Activated T-cell treated with anti-CD3 and anti-CD28 coated beads for 1 hour (primary cell): ENCODE measurements around the gene FBN1.

Experiments
- DNase-seq: peaks from one replicate; pipeline ENCODE4 v3.0.0-alpha.2; 2020; ENCODE audit warnings: low read depth

The FBN1 gene

DNA sequence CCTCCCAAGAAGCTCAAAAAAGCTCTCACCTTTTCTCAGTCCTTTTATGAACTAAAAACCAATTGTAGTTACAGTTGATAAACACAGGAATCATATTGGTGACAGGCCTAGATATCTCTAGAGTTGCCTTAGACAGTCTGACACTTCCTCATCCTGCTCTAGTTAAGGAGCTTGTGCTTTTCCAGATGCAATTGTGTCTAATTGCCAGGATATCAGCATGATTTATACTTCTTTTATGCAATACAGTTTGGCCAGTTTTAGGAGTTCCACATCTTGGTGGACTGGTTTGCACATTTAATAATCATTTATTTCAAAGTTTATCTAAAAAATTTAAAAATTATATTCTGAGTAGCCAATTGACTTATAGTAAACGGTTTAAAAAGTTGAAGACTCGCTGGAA is 218.6 kb downstream of the FBN1 start:
- DNase-seq, result no peak

GRCh38 chr15:48426044-48426443 is 219.5 kb downstream of the FBN1 start:
- no peak for DNase-seq

DNA sequence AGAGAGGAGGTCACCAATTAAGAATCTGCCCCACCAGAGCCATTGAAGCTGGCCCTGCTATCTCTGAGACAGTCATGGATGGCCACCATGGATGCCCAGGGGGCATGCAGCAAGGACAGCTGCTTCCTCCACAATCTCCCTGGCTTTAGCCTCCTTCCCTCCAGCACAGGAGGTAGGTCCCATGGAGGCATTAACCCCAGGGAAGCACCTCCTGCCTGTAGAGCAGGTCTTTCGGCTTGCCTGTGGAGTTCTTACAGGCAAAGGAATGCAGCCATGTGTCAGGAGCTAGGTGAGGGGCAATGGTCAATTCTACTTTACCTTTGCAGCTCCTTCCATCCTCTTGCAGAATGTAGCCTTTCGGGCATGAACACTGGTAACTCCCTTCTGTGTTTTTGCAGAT is 220.5 kb downstream of the FBN1 start:
- no peak for DNase-seq

GRCh38 chr15:48423896-48424475 is 221.5 kb downstream of the FBN1 start:
- DNase-seq, result no peak

DNA sequence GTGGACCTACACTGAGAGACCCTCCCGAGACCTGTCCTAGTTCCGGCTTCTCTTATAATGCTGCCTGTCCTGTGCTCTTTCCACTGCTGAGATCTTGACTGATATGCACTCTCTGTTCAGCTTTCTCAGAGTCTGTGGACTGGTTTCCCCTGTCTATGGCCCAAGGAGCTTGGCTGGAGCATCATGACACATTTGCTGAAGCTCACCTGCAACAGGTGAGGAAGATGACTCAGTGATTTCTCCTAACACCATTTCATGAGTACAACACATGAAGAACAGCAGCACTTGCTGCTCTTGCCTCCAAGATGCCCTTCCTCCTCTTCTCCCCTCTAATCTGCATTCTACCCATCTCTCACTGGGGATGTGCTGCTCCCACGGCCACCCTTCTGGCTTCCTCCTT is 222.2 kb downstream of the FBN1 start:
- DNase-seq, result no peak

- DNase-seq, result no peak
Observed at GRCh38 chr15:48422401-48422800, 223.1 kb downstream of the FBN1 start.

DNA sequence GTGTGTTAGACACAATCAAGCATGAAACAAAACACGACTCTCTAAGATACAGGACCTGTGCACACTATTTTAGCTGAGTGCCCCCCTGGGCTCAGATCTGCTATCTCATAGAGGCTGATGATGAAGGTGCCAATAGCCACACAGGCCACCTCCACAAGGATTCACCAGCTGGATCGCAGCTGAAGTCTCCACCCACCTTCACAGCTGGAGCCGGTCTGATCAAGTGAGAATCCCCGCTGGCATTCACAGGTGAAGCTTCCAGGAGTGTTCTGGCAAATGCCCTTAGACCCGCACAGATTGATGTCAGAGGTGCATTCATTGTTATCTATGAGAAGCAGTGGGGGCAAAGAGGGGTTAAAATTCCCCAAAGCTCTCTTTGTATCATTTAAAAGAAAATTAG is 224.1 kb downstream of the FBN1 start:
- DNase-seq, result no peak

DNA sequence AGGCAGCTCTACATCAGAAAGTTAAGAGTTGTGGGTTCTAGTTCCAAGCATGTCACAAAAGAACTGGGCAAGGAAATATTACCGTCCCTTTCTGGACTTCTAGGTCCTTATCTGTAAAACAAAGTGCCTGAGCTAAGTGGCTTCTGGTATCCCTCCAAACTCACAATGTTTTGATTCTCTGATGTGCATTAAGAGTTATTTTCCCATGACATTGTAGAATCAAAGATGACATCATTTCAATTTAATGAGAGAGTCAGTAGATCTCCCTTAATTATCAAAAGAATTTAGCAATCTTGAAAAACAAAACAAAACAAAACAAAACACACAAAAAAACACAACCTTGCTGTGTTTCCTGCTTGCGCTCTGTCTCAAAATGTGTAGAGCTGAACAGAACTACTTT is 225.6 kb downstream of the FBN1 start:
- no peak for DNase-seq

GRCh38 chr15:48418343-48418742 is 227.2 kb downstream of the FBN1 start:
- DNase-seq, result no peak

DNA sequence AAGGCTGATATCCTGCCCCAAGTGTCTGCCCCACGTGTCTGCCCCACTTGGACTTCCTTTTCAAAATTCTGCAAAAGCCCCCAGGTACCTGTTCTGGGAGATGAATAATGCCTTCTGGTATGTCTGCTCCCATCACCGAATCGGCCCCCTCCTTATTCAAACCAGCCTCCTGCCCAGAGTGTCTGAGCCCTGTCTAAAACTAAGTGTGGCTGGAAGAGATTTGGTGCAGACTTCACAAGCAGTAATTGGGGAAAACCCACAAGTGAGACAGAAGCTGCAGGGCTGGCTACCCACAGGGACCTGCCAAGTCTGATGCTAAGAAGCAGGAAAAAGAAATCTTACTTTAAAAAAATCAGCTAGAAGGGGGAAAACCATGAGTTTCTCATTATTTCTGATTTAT is 229.2 kb downstream of the FBN1 start:
- no peak for DNase-seq

DNA sequence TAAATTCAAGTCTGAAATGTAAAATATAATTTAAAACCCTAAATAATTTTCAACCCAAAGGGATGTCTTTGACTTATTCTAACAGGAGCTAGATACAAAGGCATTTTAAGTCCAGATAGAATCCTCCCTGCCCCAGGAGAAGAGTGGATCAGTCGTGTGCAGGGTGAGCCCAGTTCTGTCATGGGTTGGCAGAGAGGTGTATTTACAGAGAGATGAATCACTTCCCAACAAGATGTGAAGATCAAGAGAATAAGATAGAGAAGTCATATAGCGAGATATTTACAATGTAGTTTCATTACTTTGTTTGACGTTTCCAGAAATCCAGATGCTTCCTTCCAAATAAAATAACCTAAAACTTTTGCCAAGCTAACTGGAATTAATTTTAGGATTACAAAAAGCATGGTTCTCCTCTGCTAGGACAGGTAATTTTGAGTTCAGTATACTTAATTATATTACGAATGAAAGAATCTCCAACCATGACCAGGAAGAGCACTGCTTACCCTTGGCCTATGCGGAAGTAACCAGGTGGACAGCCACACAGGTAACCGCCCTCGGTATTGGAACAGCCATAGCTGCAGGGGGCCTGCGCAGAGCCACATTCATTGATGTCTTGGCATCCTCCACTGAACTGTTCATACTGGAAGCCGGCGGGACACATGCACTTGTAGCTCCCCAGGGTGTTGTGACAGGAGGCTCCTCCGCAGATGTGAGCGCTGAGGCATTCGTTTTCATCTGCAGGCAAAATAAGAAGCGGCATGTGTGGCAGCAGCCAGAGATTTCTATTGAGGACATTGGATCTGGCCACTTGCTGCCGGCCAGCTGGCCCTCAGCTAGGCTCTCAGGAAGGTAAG is 230.2 kb downstream of the FBN1 start:
- no peak for DNase-seq

- DNase-seq, result no peak
Observed at GRCh38 chr15:48414015-48414414, 231.5 kb downstream of the FBN1 start.

- DNase-seq, result no peak
Observed at GRCh38 chr15:48413304-48413703, 232.2 kb downstream of the FBN1 start.

GRCh38 chr15:48411971-48412591 is 233.4 kb downstream of the FBN1 start:
- no peak for DNase-seq

DNA sequence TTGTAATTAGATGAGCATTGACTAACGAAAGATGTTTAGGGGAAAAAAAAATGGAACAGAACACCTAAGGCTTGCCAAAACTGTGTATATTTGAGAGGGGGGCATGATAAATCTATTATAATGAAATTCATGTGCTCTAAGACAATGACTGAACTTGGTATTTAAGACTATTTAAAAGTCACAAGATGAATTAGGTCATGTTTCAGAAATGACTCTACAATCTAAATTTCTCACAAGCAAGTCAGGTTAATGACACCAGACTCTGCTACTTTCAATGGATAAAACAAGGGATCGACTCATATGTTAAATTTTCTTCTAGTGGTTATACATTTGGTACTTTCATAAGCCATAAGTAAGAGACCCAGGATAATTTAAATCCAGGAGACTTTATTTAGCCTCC is 235.9 kb downstream of the FBN1 start:
- no peak for DNase-seq

DNA sequence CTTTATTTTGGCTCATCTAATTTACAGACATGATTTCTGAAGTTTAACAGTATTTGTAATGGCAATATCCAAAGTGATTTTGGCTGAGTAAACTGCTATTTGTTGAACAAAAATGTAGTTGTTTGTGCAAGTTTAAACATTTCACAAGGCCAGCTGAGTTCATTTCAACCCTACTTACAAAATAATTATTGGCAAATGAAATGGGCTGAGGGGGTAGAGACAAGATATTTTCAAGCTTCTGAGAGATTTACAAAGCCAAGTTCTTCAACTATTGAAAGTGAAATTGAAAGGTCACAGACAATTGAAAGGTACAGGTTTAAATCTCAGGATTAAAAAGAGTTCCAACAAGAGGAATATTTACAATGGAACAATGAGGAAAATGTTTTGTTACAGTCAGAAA is 237.2 kb downstream of the FBN1 start:
- no peak for DNase-seq

- no peak for DNase-seq
Observed at GRCh38 chr15:48407646-48408045, 237.9 kb downstream of the FBN1 start.

DNA sequence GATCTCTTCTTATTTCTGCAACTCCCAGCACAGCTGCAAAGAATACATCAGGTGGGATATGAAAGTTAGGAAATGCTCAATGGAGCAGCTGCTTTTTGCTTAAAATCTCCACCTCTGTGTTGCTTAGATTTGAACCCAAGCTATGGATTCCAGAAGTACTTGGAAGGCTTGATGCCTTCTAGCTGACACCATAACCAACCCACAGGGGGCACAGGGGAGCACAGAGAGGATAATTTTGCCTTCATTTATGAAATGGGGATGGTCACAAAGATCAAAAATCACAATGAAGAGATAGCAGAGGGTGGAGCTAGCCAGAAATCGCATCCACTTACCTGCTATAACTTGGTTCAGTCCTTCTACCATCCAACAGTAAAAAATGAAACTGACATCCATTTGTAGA is 238.6 kb downstream of the FBN1 start:
- DNase-seq, result no peak

DNA sequence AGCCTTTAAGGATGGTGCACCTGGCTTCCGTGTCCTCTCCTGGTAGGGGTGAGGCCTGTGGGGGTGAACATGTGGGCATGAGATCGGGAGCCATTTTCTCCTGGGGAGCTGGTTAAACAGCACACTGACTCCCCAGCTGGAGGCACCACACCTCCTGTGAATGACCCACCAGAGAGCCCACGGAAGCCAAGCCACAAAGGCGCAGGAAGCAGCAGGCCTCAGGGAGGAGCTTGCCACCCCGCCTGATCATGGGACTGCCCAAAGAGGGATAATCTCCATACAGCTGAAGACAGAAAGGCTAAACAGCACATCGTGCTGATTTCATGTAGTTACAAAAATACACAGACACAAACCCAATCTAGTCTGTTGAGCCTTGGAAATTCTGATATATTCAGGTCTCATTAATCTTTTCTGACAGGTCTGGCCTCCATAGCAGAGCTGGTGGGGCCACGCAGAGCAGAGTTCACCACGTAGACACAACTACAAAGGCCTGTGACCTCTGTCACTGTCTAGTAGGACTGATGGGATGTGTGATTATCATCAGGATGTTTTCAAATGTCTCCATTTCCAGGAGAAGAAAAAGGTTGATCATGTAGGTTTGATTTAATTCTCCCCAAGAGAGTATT is 239.1 kb downstream of the FBN1 start:
- no peak for DNase-seq

DNA sequence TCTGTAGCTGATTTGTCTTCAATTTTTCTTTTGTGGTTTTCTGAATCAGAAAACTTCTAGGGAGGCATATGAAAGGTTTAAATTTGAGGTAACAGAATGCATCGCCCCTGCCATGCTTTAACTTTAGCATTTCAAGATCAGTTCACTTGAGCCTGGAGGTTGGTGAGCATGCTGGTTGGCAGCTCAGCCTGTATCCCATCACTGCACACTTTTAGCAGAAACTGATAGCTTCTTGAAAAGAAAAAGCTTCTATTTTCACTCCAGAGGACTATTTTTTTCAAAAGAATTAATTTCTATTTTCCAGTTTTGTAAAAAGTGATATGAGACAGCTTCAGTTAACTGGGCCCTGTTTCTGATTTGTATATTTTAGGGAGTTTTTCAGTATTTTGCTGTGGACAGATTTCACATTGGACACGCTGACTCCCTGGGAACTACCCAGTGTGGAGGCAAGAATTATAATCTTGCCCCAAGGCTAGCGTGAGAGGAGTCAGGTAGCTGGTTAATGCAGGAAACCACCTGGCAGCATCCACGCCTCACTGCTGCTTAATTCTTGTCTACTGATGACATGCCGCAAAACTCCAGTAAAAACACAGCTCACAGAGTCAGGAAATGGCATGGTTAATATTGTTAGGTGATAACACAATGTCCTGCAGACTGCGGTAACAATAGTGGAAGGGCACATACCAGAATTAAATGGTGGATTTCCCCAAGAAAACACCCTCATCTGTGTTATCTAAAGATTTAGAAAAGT is 242.9 kb downstream of the FBN1 start:
- no peak for DNase-seq

DNA sequence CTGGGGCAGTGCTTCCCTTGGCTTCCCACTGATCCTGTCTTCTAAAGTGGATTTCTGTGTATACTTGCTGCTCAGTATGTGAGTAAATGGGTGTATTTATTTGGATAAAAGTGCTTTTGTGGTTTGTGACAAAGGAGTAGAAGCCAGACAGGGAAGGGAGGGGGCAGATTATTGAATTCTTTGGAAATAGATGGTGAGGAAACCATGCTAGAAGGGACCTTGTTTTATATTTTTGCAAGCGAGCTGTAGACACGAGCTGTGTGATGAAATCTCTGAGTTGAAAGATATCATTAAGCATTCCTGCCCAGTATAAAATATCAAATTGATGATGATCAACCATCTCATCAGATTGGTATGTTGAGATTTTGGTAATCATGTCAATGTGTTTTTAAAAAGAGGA is 245.4 kb downstream of the FBN1 start:
- no peak for DNase-seq

DNA sequence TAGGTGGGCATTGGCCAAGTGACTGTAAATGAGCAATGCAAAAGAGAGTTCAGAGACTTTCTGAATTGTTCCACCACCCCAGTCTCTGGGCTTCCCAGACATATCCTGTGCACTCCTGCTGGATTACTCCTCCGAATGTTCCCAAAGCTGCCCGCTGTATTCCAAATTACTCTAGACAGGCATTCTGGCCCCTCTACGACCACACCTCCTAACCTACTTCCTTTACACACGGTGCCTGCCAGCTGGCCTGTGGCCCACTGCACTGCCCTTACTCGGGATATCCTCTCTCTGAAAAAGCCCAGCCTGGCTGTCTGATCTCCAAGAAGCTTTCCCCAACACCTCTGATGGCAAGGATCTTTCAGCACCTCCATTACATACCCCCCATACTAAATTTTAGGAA is 247.7 kb downstream of the FBN1 start:
- no peak for DNase-seq
